ENCODE measurements around the gene C1orf35.
A peak's percentile ranks its signal among the peaks of the same experiment; 100 is the strongest.

C1orf35 gene

DNA sequence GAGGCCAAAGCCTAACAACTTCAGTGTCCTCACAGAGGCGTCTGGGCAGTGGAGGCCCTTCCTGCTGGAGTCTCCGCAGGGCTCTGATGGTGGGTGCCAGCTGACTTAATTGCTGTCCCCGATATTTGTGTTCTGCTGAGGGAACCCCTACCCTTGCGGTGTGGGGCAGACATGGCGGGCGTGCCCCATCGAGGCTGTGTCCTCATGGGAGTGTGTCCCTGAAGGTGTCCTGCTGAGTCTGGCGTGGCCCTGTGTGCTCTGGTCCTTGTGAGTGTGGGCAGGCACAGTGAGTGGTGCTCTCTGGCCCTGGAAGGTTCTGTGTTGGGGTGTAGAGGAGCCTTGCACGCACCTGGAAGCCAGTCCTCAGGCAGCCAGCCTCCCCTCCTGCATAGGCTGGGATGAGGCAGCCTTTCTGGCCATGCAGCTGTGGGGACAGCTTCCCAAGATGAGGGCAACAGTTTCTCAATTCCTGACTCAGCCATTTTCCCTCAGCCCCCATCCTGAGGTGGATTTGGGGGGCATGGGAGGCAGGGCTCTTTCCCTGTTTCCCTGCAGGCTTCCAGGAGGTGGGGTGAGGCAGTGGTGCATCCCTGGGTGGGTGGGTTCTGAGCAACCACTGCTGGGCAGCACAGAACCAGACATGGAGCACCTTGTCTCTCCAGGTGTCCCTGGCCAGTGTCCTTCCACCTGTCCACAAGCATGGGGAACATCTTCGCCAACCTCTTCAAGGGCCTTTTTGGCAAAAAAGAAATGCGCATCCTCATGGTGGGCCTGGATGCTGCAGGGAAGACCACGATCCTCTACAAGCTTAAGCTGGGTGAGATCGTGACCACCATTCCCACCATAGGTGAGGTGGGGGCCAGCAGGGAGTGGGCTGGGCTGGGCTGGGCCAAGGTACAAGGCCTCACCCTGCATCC, 6.5 kb downstream of the C1orf35 start:
- Mint-ChIP-seq H3K4me1 (peaks cover 70% of the 10 kb centered on the region), H3K36me3 (peaks cover 98% of the 10 kb centered on the region), H3K9me3 (peaks cover 7% of the 10 kb centered on the region), H3K4me3 (no peak overlapping the region), H3K27ac (peak overlapping the region; percentile 17)
- ATAC-seq (no peak), DNase-seq (ENCODE audit: low spot score in 2 of 2) (no peak)

DNA sequence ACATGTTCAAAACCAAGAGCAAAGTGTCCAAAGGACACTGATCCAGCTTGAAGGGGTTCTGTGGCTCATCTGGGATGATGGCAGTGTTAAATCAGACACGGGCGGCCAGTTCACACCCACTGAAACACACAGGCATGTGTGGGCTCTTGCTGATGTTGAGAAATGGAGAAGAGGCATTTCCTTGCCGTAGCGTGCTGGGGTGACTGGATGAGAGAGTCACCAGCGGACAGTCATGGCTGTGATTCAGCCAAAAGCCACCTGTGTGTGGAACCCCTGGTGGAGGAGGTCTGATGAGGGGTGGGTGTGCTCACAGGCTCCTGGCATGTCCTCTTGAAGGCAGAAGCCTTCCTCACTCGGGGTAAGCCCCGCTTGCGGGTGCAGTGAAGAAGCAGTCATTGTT, 7.2 kb downstream of the C1orf35 start:
- peak; percentile 6 for ATAC-seq
- H3K36me3 Mint-ChIP-seq = peaks cover 98% of the 10 kb centered on the region
- H3K9me3 Mint-ChIP-seq = peaks cover 7% of the 10 kb centered on the region
- no peak overlapping the region for H3K4me3 Mint-ChIP-seq
- no peak for DNase-seq (ENCODE audit: low spot score in 2 of 2)
- H3K27ac Mint-ChIP-seq = peak overlapping the region; percentile 26
- peaks cover 71% of the 10 kb centered on the region for H3K4me1 Mint-ChIP-seq

DNA sequence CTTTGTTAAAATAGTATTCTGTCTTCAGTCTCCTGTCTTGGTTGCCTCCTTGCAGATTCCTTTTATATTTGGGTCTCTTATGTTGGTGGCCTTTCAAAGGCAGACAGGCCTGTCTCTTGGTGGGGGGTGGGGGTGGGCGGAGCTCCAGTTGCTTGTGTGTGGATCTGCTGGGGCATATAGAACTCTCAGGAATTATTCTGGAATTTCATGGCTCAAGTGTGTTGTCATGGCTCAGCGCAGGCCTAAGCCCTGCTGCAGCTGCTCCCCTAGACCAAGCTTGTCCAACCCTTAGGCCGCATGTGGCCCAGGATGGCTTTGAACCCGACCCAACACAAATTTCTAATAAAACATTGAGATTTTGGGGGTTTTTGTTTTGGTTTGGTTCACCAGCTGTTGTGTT, 8.0 kb downstream of the C1orf35 start:
- no peak for DNase-seq (ENCODE audit: low spot score in 2 of 2)
- H3K4me1 Mint-ChIP-seq = peaks cover 78% of the 10 kb centered on the region
- no peak for ATAC-seq
- H3K9me3 Mint-ChIP-seq = peaks cover 7% of the 10 kb centered on the region
- H3K4me3 Mint-ChIP-seq = no peak overlapping the region
- peak overlapping the region; percentile 26 for H3K27ac Mint-ChIP-seq
- peaks cover 98% of the 10 kb centered on the region for H3K36me3 Mint-ChIP-seq

DNA sequence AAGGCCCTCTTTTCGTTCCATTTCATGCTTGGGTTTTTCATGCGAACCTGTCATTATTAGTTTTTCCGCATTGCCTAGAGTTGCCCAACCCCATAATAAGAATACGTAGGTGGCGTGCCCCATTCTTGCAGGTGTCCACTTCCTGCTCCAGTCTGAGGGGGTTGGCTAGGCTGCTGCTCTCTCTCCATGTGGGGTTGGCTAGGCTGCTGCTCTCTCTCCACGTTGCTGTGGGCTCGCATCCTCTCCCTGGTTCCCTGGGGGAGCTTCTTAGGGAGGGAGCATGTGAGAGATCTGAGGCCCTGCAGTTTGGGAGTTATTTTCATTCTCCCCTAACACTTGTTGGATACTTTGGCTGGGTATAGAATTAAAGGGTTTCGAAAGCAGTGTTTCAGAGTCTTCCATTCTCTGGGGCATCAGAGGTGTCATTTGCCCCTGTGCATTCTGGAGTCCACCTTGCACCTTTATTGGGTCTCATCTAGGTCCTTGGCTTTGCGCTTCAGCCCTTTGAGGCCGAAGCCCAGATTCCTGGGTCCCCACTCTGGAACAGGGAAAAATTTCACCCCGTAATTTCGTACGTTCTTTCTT, 8.6 kb downstream of the C1orf35 start:
- H3K9me3 Mint-ChIP-seq = peaks cover 7% of the 10 kb centered on the region
- H3K36me3 Mint-ChIP-seq = peaks cover 98% of the 10 kb centered on the region
- ATAC-seq = no peak
- H3K27ac Mint-ChIP-seq = peak overlapping the region; percentile 14
- peaks cover 79% of the 10 kb centered on the region for H3K4me1 Mint-ChIP-seq
- H3K4me3 Mint-ChIP-seq = no peak overlapping the region
- DNase-seq (ENCODE audit: low spot score in 2 of 2) = no peak

DNA sequence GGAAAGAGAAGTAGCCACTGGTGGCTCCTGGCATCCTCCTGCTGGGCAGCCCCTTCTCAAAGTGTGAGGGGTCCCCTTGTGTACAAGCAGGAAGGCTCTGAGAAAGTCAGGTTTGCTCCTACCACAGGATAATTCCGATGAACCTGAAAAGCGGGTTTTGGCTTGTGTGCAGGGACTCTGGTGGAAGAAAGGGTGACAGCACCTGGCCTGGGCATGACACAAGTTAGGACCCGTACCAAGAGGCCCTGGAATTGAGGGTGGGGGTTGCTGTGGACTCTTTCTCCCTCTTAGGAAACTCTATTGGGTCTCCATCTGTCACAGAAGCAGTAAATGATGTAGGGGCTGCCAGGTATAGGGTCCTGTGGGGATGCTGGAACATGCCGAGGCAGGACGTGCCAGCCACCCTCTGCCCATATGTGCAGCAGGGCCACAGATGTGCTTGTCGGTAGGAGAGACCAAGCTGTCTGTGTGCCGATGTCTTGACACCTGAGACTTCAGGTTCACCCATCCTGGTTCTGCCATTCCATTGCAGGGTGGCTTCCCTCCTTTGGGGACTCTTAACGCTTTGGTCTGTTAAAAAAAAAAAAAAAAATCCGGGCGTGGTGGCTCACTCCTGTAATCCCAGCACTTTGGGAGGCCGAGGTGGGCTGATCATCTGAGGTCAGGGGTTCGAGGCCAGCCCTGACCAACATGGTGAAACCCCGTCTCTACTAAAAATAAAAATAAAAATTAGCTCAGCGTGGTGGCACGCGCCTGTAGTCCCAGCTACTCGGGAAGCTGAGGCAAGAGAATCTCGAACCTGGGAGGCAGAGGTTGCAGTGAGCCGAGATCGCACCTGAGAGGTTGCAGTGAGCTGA, 9.8 kb downstream of the C1orf35 start:
- Mint-ChIP-seq H3K27ac (no peak overlapping the region), H3K4me3 (no peak overlapping the region), H3K4me1 (peaks cover 82% of the 10 kb centered on the region), H3K36me3 (peaks cover 98% of the 10 kb centered on the region), H3K9me3 (peaks cover 7% of the 10 kb centered on the region)
- no peak for DNase-seq (ENCODE audit: low spot score in 2 of 2)
- ATAC-seq = no peak

DNA sequence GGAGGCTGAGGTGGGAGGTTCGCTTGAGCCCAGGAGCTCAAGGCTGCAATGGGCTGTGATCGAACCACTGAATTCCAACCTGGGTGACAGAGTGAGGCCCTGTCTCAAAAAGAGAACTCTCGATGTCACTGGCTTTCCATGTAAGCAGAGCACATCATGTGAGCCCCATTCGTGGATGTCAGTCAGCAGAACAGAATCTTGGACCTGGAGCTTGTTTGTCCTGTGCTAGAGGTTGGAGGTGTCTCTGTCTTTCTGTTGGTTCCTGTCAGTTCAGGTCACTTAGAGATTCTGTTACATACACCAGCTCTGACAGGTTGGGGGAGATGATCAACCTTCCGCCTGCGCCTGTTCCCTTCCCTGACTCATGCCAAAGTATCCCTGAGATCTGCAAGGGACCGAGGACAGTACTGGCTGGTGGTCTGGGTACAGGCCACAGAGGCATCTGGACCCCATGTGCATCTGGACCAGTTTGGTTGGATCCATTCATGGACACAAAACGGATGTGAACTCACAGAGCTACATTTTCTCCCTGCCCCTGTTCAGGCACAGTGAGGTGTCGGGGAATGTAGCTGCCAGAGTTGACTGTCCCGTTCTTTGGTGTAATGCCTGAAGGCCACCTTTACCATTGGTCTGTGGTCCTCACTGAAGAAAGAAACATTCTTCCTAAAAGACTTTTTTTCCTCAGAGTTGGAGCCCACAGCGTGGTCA, 10.6 kb downstream of the C1orf35 start:
- H3K36me3 Mint-ChIP-seq = peaks cover 98% of the 10 kb centered on the region
- peaks cover 7% of the 10 kb centered on the region for H3K9me3 Mint-ChIP-seq
- peak overlapping the region; percentile 63 for H3K27ac Mint-ChIP-seq
- no peak overlapping the region for H3K4me3 Mint-ChIP-seq
- DNase-seq (ENCODE audit: low spot score in 2 of 2) (no peak), ATAC-seq (no peak)
- peaks cover 84% of the 10 kb centered on the region for H3K4me1 Mint-ChIP-seq

DNA sequence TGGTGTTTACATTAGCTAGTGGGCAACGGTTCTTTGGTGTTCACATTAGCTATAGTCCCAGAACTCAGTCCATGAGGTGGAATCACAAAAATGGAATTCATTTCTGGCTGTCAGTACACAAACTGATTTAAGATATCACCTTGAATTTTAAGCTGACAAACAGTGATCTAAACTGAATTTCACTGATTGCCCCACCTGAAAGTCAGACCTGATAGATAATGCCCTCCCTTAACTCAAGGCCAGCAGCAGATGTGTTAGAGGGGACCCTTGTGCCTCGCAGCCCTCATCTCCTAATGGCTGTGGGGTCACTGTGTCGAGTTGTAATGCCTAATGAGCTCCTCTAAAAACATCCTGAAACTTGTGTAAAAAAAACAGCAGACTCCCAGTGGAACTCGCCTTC, 12.0 kb downstream of the C1orf35 start:
- Mint-ChIP-seq H3K27ac (peak overlapping the region; percentile 94), H3K4me3 (peak overlapping the region; percentile 90), H3K4me1 (peaks cover 90% of the 10 kb centered on the region), H3K36me3 (peaks cover 99% of the 10 kb centered on the region), H3K9me3 (peaks cover 7% of the 10 kb centered on the region)
- ATAC-seq = no peak
- no peak for DNase-seq (ENCODE audit: low spot score in 2 of 2)

DNA sequence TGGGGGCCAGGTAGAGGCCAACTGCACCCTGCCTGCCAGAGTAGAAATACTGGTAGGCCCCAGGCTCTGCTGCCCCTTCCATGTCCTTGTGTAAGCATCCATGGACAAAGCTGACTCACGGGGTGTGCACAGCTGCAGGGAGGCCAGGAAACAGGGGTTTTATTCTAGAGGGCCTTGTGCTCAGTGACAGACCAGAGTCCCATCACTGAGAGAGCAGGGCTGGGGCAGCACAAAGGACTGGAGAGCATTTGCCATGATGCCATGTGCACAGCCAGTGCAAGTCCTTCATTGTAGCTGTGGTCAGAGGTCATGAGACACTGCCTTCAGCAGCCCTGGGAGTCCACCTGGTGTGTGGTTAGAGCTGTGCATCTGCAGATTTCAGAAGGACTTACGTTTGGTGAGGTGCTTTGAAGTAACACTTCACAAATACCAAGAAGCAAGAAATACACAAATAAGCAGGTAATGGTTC, 12.5 kb downstream of the C1orf35 start:
- peaks cover 7% of the 10 kb centered on the region for H3K9me3 Mint-ChIP-seq
- peak overlapping the region; percentile 90 for H3K4me3 Mint-ChIP-seq
- DNase-seq (ENCODE audit: low spot score in 2 of 2) (no peak), ATAC-seq (no peak)
- peaks cover 90% of the 10 kb centered on the region for H3K4me1 Mint-ChIP-seq
- peak overlapping the region; percentile 94 for H3K27ac Mint-ChIP-seq
- peaks cover 99% of the 10 kb centered on the region for H3K36me3 Mint-ChIP-seq

DNA sequence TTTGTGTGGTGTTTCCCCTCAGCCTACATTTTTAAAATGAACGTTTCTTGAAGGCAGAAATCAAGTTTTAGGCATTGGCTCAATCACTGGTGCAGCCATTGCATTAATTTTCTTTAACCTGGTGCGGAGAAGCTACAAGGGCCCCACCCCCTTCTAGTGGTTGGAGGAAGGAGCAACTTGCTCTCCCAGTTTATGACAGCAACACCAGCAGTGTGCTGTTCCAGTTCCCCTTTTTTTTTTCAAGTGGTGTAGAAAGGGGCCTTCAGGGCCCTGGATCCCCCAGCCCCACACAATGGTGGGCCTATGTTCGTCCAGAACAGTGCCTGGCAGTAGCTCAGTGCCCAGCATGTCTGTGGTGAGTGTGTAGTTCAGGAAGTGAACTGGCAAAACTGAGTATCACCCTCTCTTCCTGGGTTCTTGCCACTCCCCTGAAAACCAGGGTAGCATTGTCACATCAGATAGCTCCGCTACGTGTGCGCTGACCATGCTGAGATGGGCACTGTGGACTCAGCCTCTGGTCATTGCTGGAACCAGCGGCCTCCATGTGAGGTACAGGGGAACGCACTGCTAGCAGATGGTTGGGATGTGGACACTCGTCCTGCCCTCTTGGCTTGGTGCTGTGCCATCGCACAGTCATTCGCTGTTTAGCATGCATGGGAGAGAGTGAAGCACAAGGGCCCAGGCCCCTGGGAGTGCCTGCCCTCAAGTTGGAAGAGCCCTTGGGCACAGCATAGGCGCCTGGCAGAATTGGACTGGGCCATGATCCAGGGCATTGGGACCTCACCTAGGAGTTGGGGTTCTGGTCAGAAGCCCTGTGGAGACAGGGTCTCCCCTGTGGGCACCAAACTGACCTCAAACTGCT, 13.4 kb downstream of the C1orf35 start:
- ATAC-seq = no peak
- Mint-ChIP-seq H3K27ac (peak overlapping the region; percentile 94), H3K4me3 (peak overlapping the region; percentile 90), H3K36me3 (peaks cover 99% of the 10 kb centered on the region), H3K9me3 (peaks cover 3% of the 10 kb centered on the region), H3K4me1 (peaks cover 90% of the 10 kb centered on the region)
- DNase-seq (ENCODE audit: low spot score in 2 of 2) = no peak

DNA sequence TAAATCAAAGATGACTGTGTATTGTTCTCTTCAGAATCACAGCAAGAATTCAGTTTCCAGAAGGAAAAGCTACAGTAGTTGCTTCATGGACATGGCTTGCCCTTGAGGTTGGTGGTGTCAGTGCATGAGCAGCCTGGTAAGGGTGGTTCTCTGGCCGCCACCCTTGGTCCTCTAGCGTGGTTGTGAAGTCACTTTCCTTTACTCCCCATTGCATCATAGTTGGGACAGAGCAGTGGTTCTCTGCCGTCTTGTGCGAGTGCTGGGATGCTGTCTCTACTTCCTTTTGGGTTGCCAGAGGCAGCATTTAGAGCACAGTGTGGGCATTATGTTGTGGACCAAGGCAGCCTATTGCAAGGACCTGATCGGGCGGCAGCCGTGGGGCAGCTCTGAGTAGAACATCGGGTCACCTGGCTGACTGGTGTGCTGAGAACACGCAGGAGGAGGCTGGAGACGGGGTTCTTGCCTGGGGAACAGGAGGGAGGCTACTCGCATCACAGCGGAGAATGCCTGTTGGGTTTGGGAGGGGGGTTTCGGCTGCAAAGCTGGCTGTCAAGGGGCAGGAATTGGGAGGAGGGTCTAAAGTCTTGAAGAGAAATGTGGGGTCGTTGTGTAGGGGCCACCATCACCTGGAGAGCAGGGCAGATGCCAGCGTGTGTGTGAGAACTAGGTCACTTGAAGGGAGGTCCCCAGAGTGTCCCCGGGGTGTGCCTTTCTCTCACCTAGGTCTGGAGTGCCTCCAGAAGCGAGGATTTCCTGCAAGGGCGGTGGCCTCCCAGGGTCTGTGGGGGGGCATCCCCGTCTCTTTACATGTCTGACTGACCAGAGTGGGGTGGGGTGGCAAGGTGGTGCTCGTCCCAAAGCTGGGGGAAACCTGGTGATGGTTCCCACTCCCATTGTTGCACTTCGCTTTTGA, 14.3 kb downstream of the C1orf35 start:
- Mint-ChIP-seq H3K36me3 (peaks cover 99% of the 10 kb centered on the region), H3K4me3 (peak overlapping the region; percentile 90), H3K27ac (peak overlapping the region; percentile 94), H3K9me3 (no peaks in the 10 kb centered on the region), H3K4me1 (peaks cover 91% of the 10 kb centered on the region)
- DNase-seq (ENCODE audit: low spot score in 2 of 2) (no peak), ATAC-seq (no peak)

DNA sequence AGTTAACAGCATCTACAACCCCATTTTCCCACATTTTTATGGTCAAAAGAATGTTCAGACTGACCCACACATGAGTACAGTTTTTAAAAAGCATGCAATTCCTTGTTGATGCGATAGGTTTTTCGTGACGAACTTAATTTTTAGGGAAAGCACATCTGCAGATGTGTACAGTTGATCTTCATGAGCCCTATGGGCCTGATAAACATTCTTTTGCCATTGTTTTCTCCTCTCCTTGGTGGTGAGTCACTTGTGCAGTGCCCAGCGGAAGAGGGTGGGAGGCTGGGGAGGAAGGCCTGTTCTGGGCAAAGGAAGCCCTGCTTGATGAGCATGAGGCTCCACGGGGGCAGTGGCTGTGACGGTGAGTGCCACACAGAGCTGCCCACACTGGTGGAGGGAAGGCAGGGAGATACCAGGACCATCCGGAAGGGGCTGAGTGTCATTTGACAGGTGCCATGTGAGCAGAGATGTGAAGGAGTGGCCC, 15.3 kb downstream of the C1orf35 start:
- H3K4me3 Mint-ChIP-seq = peak overlapping the region; percentile 90
- H3K36me3 Mint-ChIP-seq = peaks cover 99% of the 10 kb centered on the region
- peak overlapping the region; percentile 94 for H3K27ac Mint-ChIP-seq
- ATAC-seq (peak; percentile 70), DNase-seq (ENCODE audit: low spot score in 2 of 2) (no peak)
- no peaks in the 10 kb centered on the region for H3K9me3 Mint-ChIP-seq
- H3K4me1 Mint-ChIP-seq = peaks cover 91% of the 10 kb centered on the region

DNA sequence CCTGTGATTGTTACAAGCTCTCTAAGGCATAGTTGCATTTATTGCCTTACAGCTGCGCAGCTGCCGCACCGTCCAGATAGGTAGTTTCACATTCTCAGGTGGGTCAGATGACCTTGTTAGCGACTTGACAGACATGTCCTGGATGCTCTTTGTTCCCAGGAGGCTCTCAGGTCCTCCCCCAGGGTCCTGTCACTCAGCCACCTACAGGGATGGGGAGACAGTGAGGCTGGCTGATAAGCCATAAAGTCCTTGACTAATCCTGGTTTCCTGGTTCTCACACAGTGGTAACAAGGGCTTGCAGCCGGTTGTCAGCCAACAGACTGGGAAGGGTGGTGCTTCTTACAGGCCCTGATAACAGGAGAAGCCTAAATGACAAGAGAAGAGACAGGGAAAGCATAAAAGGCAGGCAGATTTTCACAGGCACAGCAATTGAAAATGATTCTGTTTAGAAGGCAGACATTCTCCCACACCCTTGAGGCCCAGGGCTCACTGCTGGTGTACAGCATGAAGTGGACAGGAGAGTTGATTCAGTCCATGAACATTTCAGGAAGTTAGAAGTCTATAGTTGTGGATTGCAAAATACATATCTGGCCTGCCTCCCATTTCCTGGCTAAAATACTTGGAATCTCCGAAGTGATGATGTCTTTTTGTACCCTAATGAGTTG, 17.7 kb downstream of the C1orf35 start:
- DNase-seq (ENCODE audit: low spot score in 2 of 2) = no peak
- peaks cover 82% of the 10 kb centered on the region for H3K36me3 Mint-ChIP-seq

DNA sequence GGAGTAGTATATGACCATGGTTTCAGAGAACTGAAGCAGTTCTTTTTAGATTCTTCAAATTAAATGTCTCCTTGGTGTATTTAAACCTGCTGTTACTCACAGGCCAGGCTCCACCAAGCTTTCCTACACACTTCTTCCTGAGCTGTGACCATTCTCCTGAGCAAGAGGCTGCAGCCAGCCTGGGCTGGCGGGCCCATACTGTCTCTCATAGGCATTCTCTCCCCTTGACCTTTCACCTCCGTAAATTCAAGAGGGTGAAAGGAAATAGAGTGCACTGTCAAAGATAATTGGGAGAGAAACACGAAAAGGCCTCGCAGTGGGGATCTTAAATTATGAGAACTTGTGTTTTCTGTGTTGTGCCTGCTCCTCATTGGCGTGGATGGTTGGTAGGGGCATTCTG, 18.3 kb downstream of the C1orf35 start:
- no peak for ATAC-seq
- H3K27ac Mint-ChIP-seq = peak overlapping the region; percentile 94
- no peak for DNase-seq (ENCODE audit: low spot score in 2 of 2)
- peaks cover 75% of the 10 kb centered on the region for H3K36me3 Mint-ChIP-seq
- peaks cover 72% of the 10 kb centered on the region for H3K4me1 Mint-ChIP-seq
- H3K9me3 Mint-ChIP-seq = no peaks in the 10 kb centered on the region
- H3K4me3 Mint-ChIP-seq = peak overlapping the region; percentile 90

More for the DNA sequence above, 17.7 kb downstream of the C1orf35 start:
- Mint-ChIP-seq H3K27ac (peak overlapping the region; percentile 94), H3K4me1 (peaks cover 78% of the 10 kb centered on the region), H3K4me3 (peak overlapping the region; percentile 90), H3K9me3 (no peaks in the 10 kb centered on the region)
- ATAC-seq = no peak
